C4-2B (cell line): Measurements from ENCODE around the gene ARVCF.

Experiments used
- CTCF ChIP-seq: fragments of 450-650 bp; conservative IDR thresholded peaks from 2 replicates; pipeline ENCODE4 v1.5.1; 2017; ENCODE audit warnings: mild to moderate bottlenecking
- ZFX ChIP-seq: fragments of 450-650 bp; IDR thresholded peaks from 2 replicates; pipeline ENCODE4 v1.6.1; 2017

DNA sequence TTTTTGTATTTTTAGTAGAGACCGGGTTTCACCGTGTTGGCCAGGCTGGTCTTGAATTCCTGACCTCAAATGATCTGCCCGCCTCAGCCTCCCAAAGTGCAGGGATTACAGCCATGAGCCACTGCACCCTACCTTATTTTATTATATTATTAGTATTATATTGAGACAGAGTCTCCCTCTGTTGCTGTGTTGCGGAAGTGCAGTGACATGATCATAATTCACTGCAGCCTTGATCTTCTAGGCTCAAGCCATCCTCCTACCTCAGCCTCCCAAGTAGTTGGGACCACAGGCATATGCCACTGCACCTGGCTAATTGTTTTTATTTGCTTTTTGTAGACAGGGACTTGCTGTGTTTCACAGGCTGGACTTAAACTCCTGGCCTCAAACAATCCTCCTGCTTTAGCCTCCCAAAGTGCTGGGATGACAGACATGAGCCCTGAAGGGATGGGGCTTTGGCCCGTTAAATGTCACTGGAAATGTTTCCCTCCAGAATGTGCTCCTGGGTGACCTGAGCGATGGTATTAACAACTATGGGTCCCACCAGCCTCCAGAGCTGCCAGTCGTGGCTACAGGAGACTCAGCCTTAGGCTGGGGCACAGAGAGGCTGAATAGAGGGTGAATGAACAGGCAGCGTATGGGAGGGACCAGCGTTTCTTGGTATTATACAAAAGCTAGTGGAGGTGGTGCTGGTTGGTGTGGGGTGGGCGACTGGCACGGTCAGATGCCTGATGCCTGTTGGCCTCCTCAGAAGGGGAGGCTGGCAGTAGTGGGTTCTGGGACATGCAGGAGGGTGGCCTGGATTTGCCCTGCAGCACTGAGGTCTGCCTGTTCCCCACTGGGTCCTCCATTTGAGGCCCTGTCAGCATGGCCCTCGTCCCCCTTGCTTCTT, 11.6 kb upstream of the ARVCF start:
- no peak; the same call in 1 of the 2 replicates for TF ChIP-seq CTCF
- TF ChIP-seq ZFX, result no peak
